Smooth muscle cell (in vitro differentiated cells): ENCODE measurements around the gene IFT80. TPM values are rescaled to one million over a fixed set of nuclear protein-coding genes. Genes with fewer than 3 reads are reported as not detected.

ENCODE experiments used
- DNase-seq: peaks from one replicate; lab custom pipeline; 2025; ENCODE audit not compliant: unreplicated experiment; lab: John Stamatoyannopoulos, UW
- H2AFZ ChIP-seq: fragments of 200-600 bp; sonication (generic); 2 replicates; pipeline ENCODE4 v1.6.0; 2016; ENCODE audit warnings: antibody characterized with exemption, low read depth, mild to moderate bottlenecking
- H3F3A ChIP-seq: fragments of 200-600 bp; sonication (generic); 2 replicates; pipeline ENCODE4 v1.6.0; 2017; ENCODE audit warnings: antibody characterized with exemption, low read depth
- H3K27ac ChIP-seq: fragments of 200-600 bp; sonication (generic); 2 replicates; pipeline ENCODE4 v1.5.1; 2016; ENCODE audit warnings: low read depth, mild to moderate bottlenecking
- H3K27me3 ChIP-seq: fragments of 200-600 bp; sonication (generic); 2 replicates; pipeline ENCODE4 v1.6.1; 2016; ENCODE audit warnings: low read depth, mild to moderate bottlenecking
- H3K36me3 ChIP-seq: fragments of 200-600 bp; sonication (generic); 2 replicates; pipeline ENCODE4 v1.5.1; 2016; ENCODE audit warnings: low read depth
- H3K4me1 ChIP-seq: fragments of 200-600 bp; sonication (generic); 2 replicates; pipeline ENCODE4 v1.5.1; 2016; ENCODE audit warnings: low read depth
- H3K4me2 ChIP-seq: fragments of 200-600 bp; sonication (generic); 2 replicates; pipeline ENCODE4 v1.6.0; 2016; ENCODE audit warnings: mild to moderate bottlenecking
- H3K4me3 ChIP-seq: fragments of 200-600 bp; sonication (generic); 2 replicates; pipeline ENCODE4 v1.5.1; 2016; ENCODE audit warnings: mild to moderate bottlenecking
- H3K79me2 ChIP-seq: fragments of 200-600 bp; sonication (generic); 2 replicates; pipeline ENCODE4 v1.6.0; 2016; ENCODE audit warnings: low read depth, mild to moderate bottlenecking
- H3K9ac ChIP-seq: fragments of 200-600 bp; sonication (generic); 2 replicates; pipeline ENCODE4 v1.6.0; 2016; ENCODE audit warnings: low read depth
- H3K9me3 ChIP-seq: fragments of 200-600 bp; sonication (generic); replicated peaks from 2 replicates; pipeline ENCODE4 v1.5.1; 2016; ENCODE audit warnings: low read depth
- H4K20me1 ChIP-seq: fragments of 200-600 bp; sonication (generic); 2 replicates; pipeline ENCODE4 v1.6.0; 2016; ENCODE audit warnings: low read depth
- CTCF ChIP-seq: fragments of 200-600 bp; sonication (generic); IDR thresholded peaks from 2 replicates; pipeline ENCODE4 v1.5.1; 2017; ENCODE audit warnings: borderline replicate concordance, mild to moderate bottlenecking, antibody characterized with exemption; ENCODE audit not compliant: insufficient read depth, poor library complexity, severe bottlenecking
- WGBS: methylation state at CpG from one replicate; pipeline ENCODE4 v1.1.7; 2016; ENCODE audit warnings: low lambda C conversion rate; 5-methylcytosine and 5-hydroxymethylcytosine counted together
- polyA plus RNA-seq: library from polyadenylated mRNA; unstranded; fragments of >200 nt; fragmentation: Nextera tagmentation; extraction: Ambion mirVana; gene quantifications from 2 replicates; pipeline ENCODE4 v1.2.1, GENCODE V29; 2016
- total RNA-seq: library from RNA; depleted of rRNA; stranded (reverse); fragments of >200 nt; gene quantifications from 2 replicates; pipeline ENCODE4 v1.2.3, GENCODE V29; 2014

The IFT80 gene
- total and polyA plus RNA-seq, 2 experiments from 2014 or later: 8.3 to 61.5 TPM

- H3K79me2 ChIP-seq: peaks cover 73% of the 10 kb centered on the region
- no peak for TF ChIP-seq CTCF
- no peak for DNase-seq
- H3K4me3 ChIP-seq: no peak overlapping the region
- 84% methylated on average over 10 of the region's 10 CpGs for WGBS
- H3K36me3 ChIP-seq: peaks cover 5% of the 10 kb centered on the region
- H3K4me2 ChIP-seq: no peak overlapping the region
- no peaks in the 10 kb centered on the region for H3F3A ChIP-seq
- no peaks in the 10 kb centered on the region for H3K9me3 ChIP-seq
- H2AFZ ChIP-seq: no peak overlapping the region
- no peaks in the 10 kb centered on the region for H3K27me3 ChIP-seq
- no peaks in the 10 kb centered on the region for H4K20me1 ChIP-seq
- no peak overlapping the region for H3K27ac ChIP-seq
- H3K4me1 ChIP-seq: no peaks in the 10 kb centered on the region
- no peak overlapping the region for H3K9ac ChIP-seq
Observed at GRCh38 chr3:160409812-160410610, 11.0 kb upstream of the IFT80 start.

- TF ChIP-seq CTCF: no peak
- peak overlapping the region; percentile 57 for H3K27ac ChIP-seq
- peaks cover 7% of the 10 kb centered on the region for H3F3A ChIP-seq
- H2AFZ ChIP-seq: peak overlapping the region; percentile 80
- H3K4me2 ChIP-seq: peak overlapping the region; percentile 87
- no peaks in the 10 kb centered on the region for H3K9me3 ChIP-seq
- H3K4me3 ChIP-seq: peak overlapping the region; percentile 78
- no peak for DNase-seq
- no peaks in the 10 kb centered on the region for H3K36me3 ChIP-seq
- no peaks in the 10 kb centered on the region for H3K27me3 ChIP-seq
- H3K79me2 ChIP-seq: peaks cover 91% of the 10 kb centered on the region
- 50% methylated on average over 7 of the region's 7 CpGs for WGBS
- H3K4me1 ChIP-seq: peaks cover 31% of the 10 kb centered on the region
- peaks cover 29% of the 10 kb centered on the region for H4K20me1 ChIP-seq
- peak overlapping the region; percentile 86 for H3K9ac ChIP-seq
Observed at GRCh38 chr3:160403796-160404470, 4.9 kb upstream of the IFT80 start.

GRCh38 chr3:160403028-160403545 is 4.1 kb upstream of the IFT80 start:
- Histone ChIP-seq H3K9ac (peak overlapping the region; percentile 86), H3F3A (peaks cover 7% of the 10 kb centered on the region), H3K36me3 (no peaks in the 10 kb centered on the region), H3K9me3 (no peaks in the 10 kb centered on the region), H3K27ac (peak overlapping the region; percentile 57), H3K4me3 (peak overlapping the region; percentile 78), H4K20me1 (peaks cover 29% of the 10 kb centered on the region), H3K4me2 (peak overlapping the region; percentile 87), H2AFZ (peak overlapping the region; percentile 80), H3K4me1 (peaks cover 36% of the 10 kb centered on the region), H3K27me3 (no peaks in the 10 kb centered on the region), H3K79me2 (peaks cover 93% of the 10 kb centered on the region)
- DNase-seq: no peak
- no peak for TF ChIP-seq CTCF
- WGBS: 76% methylated on average over 2 of the region's 2 CpGs
